HUES6 (cell line): ENCODE measurements around the gene TASOR.

Experiments
- H3K27ac ChIP-seq: 2 replicates; pipeline ENCODE4 v1.7.0; 2013; ENCODE audit warnings: low read depth, mild to moderate bottlenecking, low read length, inconsistent platforms
- H3K27me3 ChIP-seq: 2 replicates; pipeline ENCODE4 v1.6.1; 2013; ENCODE audit warnings: low read length; ENCODE audit not compliant: control insufficient read depth, insufficient read depth
- H3K36me3 ChIP-seq: 2 replicates; pipeline ENCODE4 v1.6.1; 2013; ENCODE audit warnings: low read length; ENCODE audit not compliant: control insufficient read depth, insufficient read depth
- H3K4me1 ChIP-seq: 2 replicates; pipeline ENCODE4 v1.6.1; 2013; ENCODE audit warnings: low read length; ENCODE audit not compliant: control insufficient read depth, insufficient read depth
- H3K4me3 ChIP-seq: 2 replicates; pipeline ENCODE4 v1.5.1; 2013; ENCODE audit warnings: low read depth, low read length
- H3K9ac ChIP-seq: one replicate; pipeline ENCODE4 v1.6.1; 2013; ENCODE audit warnings: mild to moderate bottlenecking, low read length
- H3K9me3 ChIP-seq: 2 replicates; pipeline ENCODE4 v1.6.1; 2013; ENCODE audit warnings: low read depth, low read length; ENCODE audit not compliant: control insufficient read depth, insufficient read depth

The TASOR gene

GRCh38 chr3:56681984-56682461 lies 1.0 kb downstream of the TASOR start:
- H3K4me3 ChIP-seq: peak overlapping the region; percentile 89
- peaks cover 12% of the 10 kb centered on the region for H3K9me3 ChIP-seq
- peak overlapping the region; percentile 100 for H3K27ac ChIP-seq
- peaks cover 23% of the 10 kb centered on the region for H3K4me1 ChIP-seq
- H3K27me3 ChIP-seq: peaks cover 13% of the 10 kb centered on the region; the same call in 1 of the 2 replicates
- H3K36me3 ChIP-seq: peaks cover 4% of the 10 kb centered on the region; the same call in 1 of the 2 replicates
- peak overlapping the region; percentile 96 for H3K9ac ChIP-seq

DNA sequence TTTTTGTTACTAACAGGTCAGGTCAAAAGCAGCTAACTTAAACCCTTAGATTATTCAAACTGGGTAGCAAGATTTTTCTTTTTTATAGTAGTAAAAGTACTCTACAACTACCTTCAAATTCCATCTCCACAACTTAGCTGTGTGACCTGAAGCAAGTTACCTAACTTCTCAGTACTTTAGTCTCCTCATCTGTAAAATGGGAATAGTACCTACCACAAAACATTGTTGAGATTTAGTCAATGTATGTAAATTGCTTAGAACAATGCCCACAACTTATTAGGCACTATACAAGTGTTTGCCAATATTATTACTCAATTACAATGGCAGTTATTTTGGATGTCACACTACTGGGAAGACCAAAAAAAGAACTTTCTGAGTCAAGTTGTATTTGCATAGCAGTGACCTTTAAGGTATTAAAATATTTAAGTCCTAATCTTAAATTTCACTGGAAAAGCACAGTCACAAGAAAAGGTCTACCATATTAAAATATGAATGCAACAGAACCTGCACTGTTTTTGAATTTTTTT lies 2.9 kb downstream of the TASOR start:
- Histone ChIP-seq H3K27ac (no peak overlapping the region), H3K4me1 (peaks cover 23% of the 10 kb centered on the region), H3K9me3 (peaks cover 12% of the 10 kb centered on the region), H3K27me3 (peaks cover 13% of the 10 kb centered on the region; the same call in 1 of the 2 replicates), H3K4me3 (peak overlapping the region; percentile 89; the same call in 1 of the 2 replicates), H3K36me3 (peaks cover 4% of the 10 kb centered on the region; the same call in 1 of the 2 replicates), H3K9ac (no peak overlapping the region)

GRCh38 chr3:56677286-56677685 lies 5.8 kb downstream of the TASOR start:
- no peaks in the 10 kb centered on the region for H3K9me3 ChIP-seq
- no peak overlapping the region for H3K9ac ChIP-seq
- no peak overlapping the region for H3K27ac ChIP-seq
- peaks cover 23% of the 10 kb centered on the region for H3K4me1 ChIP-seq
- H3K27me3 ChIP-seq: no peaks in the 10 kb centered on the region
- no peak overlapping the region for H3K4me3 ChIP-seq
- peaks cover 13% of the 10 kb centered on the region for H3K36me3 ChIP-seq

DNA sequence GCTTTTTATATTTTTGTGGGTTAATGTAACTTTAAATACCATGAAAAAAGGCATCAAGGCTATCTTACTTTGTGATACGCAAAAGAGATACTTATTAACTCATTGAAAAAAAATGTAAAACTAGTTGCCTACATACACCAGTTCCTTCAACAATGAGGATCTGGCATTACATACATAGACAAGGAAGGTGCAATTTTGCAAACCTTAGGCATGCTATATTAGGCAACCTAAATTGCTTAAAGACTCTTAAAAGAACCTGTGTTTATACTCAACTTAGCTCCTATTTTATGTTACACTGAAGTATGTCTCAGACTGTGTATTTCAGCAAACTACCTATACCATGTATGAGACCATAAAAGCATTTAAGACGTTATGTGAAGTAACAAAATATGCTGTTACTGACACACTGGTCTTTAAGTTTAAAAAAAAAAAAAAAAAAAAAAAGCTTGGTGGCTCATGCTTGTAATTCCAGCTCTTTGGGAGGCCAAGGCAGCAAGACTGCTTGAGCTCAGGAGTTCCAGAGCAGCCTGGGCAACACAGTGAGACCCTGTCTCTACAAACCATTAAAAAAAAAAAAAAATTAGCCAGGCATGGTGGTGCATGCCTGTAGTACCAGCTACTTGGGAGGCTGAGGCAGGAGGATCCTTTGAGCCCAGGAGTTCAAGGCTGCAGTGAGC lies 9.1 kb downstream of the TASOR start:
- no peaks in the 10 kb centered on the region for H3K9me3 ChIP-seq
- H3K27me3 ChIP-seq: no peaks in the 10 kb centered on the region
- H3K9ac ChIP-seq: no peak overlapping the region
- no peak overlapping the region for H3K27ac ChIP-seq
- H3K4me3 ChIP-seq: no peak overlapping the region
- no peaks in the 10 kb centered on the region for H3K4me1 ChIP-seq
- H3K36me3 ChIP-seq: peaks cover 42% of the 10 kb centered on the region

DNA sequence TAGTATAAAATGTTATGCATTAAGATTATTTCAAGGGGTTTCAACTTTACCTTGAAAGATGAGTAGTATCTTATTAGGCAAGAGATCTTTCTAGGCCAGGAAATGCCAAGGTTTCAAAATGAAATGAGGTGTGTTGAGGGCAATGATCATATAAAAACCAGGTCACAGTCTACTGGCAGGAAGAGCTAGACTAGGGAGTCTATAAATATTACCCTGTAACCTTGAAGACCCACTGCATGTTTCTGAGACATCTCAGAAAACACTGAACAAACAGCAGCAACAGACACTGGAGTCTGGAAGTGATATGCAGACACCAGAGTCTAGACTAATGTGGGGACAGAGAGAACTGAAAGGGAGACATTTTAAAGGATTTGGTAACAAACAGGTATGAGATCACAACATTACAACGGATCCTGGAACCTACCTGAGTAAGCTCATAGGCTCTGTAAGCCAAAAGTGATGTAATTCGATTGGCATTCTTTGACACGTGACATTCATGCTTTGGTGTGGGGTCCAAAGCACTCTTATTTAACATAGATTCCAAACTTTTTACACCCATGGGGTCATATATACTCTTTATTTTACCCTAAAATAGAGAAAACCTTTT lies 15.0 kb downstream of the TASOR start:
- Histone ChIP-seq H3K9ac (no peak overlapping the region), H3K9me3 (no peaks in the 10 kb centered on the region), H3K27ac (no peak overlapping the region), H3K4me1 (no peaks in the 10 kb centered on the region), H3K4me3 (no peak overlapping the region), H3K36me3 (peaks cover 95% of the 10 kb centered on the region), H3K27me3 (no peaks in the 10 kb centered on the region)

- Histone ChIP-seq H3K36me3 (peaks cover 93% of the 10 kb centered on the region), H3K4me1 (no peaks in the 10 kb centered on the region), H3K9me3 (no peaks in the 10 kb centered on the region), H3K27me3 (no peaks in the 10 kb centered on the region), H3K27ac (no peak overlapping the region), H3K4me3 (no peak overlapping the region), H3K9ac (no peak overlapping the region)
Observed at GRCh38 chr3:56664823-56665222, 18.2 kb downstream of the TASOR start.

- Histone ChIP-seq H3K27me3 (no peaks in the 10 kb centered on the region), H3K9me3 (no peaks in the 10 kb centered on the region), H3K36me3 (peaks cover 73% of the 10 kb centered on the region), H3K4me1 (no peaks in the 10 kb centered on the region), H3K4me3 (no peak overlapping the region), H3K9ac (no peak overlapping the region), H3K27ac (no peak overlapping the region)
Observed at GRCh38 chr3:56655709-56656108, 27.4 kb downstream of the TASOR start.

DNA sequence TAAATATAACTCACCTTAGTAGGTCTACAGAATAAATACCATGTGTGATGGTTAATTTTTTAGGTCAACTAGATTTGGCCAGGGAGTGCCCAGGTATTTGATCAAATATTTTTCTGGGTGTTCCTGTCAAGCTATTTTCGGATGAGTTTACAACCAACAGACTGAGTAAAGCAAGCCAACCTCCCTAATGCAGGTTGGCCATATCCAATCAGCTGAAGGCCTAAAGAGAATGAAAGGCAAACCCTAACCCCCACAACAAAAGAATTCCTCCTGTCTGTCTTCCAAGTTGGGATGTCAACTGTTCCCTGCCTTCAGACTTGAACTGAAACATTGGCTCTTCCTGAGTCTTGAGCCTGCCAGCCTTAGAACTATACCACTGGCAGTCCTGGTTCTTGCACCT lies 28.6 kb downstream of the TASOR start:
- Histone ChIP-seq H3K27ac (no peak overlapping the region), H3K9me3 (no peaks in the 10 kb centered on the region), H3K27me3 (no peaks in the 10 kb centered on the region), H3K36me3 (peaks cover 73% of the 10 kb centered on the region), H3K9ac (no peak overlapping the region), H3K4me1 (no peaks in the 10 kb centered on the region), H3K4me3 (no peak overlapping the region)

- Histone ChIP-seq H3K4me3 (no peak overlapping the region), H3K4me1 (no peaks in the 10 kb centered on the region)
Observed at GRCh38 chr3:56645407-56645806, 37.7 kb downstream of the TASOR start.

GRCh38 chr3:56633602-56634535 lies 49.2 kb downstream of the TASOR start:
- H3K9me3 ChIP-seq: no peaks in the 10 kb centered on the region
- peaks cover 74% of the 10 kb centered on the region for H3K36me3 ChIP-seq
- no peak overlapping the region for H3K27ac ChIP-seq
- no peak overlapping the region for H3K9ac ChIP-seq
- H3K27me3 ChIP-seq: no peaks in the 10 kb centered on the region
- no peaks in the 10 kb centered on the region for H3K4me1 ChIP-seq
- H3K4me3 ChIP-seq: no peak overlapping the region

More at GRCh38 chr3:56645407-56645806, 37.7 kb downstream of the TASOR start:
- Histone ChIP-seq H3K9ac (no peak overlapping the region), H3K27ac (no peak overlapping the region), H3K27me3 (no peaks in the 10 kb centered on the region), H3K36me3 (peaks cover 86% of the 10 kb centered on the region), H3K9me3 (no peaks in the 10 kb centered on the region)
